ENCODE data around the gene GLDC.
"Not testable (repeated sequence)": the region's sequence is repeated elsewhere in the genome, so short reads cannot be mapped to it uniquely, and the experiment has no call there.

Gene GLDC

GRCh38 chr9:6564360-6564759 is 81.2 kb downstream of the GLDC start:
- no peak for DNase-seq

GRCh38 chr9:6562871-6563430 is 82.6 kb downstream of the GLDC start:
- DNase-seq: no peak

GRCh38 chr9:6562201-6562600 is 83.3 kb downstream of the GLDC start:
- DNase-seq: no peak

- no peak for DNase-seq
These were observed 87.5 kb downstream of the GLDC start for GRCh38 chr9:6557883-6558616.

- DNase-seq: no peak
These were observed 91.7 kb downstream of the GLDC start for GRCh38 chr9:6553866-6554265.

GRCh38 chr9:6552498-6553121 is 92.9 kb downstream of the GLDC start:
- DNase-seq: no peak

GRCh38 chr9:6552033-6552432 is 93.5 kb downstream of the GLDC start:
- no peak for DNase-seq

- no peak for DNase-seq
These were observed 94.4 kb downstream of the GLDC start for GRCh38 chr9:6551136-6551535.

GRCh38 chr9:6549106-6549800 is 96.3 kb downstream of the GLDC start:
- DNase-seq: no peak

GRCh38 chr9:6545017-6545691 is 100.4 kb downstream of the GLDC start:
- no peak for DNase-seq

GRCh38 chr9:6543204-6543603 is 102.3 kb downstream of the GLDC start:
- DNase-seq: no peak

GRCh38 chr9:6542617-6543016 is 102.9 kb downstream of the GLDC start:
- DNase-seq: not testable (repeated sequence)

GRCh38 chr9:6538666-6539071 is 106.9 kb downstream of the GLDC start:
- no peak for DNase-seq

GRCh38 chr9:6535594-6535993 is 109.9 kb downstream of the GLDC start:
- no peak for DNase-seq

GRCh38 chr9:6525326-6526045 is 120.0 kb downstream of the GLDC start:
- no peak for DNase-seq

GRCh38 chr9:6522263-6522662 is 123.3 kb downstream of the GLDC start:
- DNase-seq: no peak

- DNase-seq: no peak
These were observed 133.4 kb downstream of the GLDC start for GRCh38 chr9:6512085-6512657.

- DNase-seq: no peak
These were observed 139.0 kb downstream of the GLDC start for GRCh38 chr9:6506571-6506970.

GRCh38 chr9:6502399-6502798 is 143.1 kb downstream of the GLDC start:
- DNase-seq: no peak

- DNase-seq: no peak
These were observed 143.9 kb downstream of the GLDC start for GRCh38 chr9:6501526-6502210.

GRCh38 chr9:6498982-6499381 is 146.5 kb downstream of the GLDC start:
- no peak for DNase-seq

GRCh38 chr9:6495466-6495865 is 150.1 kb downstream of the GLDC start:
- no peak for DNase-seq
